Gastroesophageal sphincter (tissue), 3 donors: ENCODE results near the gene PCDHGC3.

Experiments used
- EP300 ChIP-seq: sonication (generic); formaldehyde crosslinking; IDR thresholded peaks from one replicate; pipeline ENCODE4 v1.6.1; 2017; ENCODE audit warnings: antibody characterized with exemption, mild to moderate bottlenecking
- POLR2A ChIP-seq, 2 donors: fragments of 450-650 bp; IDR thresholded peaks; one replicate each; pipeline ENCODE4 v1.6.1; 2017; ENCODE audit warnings: antibody characterized with exemption in 2 of 2, mild to moderate bottlenecking in 2 of 2, moderate library complexity in 1 of 2
- POLR2AphosphoS5 ChIP-seq: sonication (generic); formaldehyde crosslinking; IDR thresholded peaks from one replicate; pipeline ENCODE4 v1.6.1; 2017; ENCODE audit warnings: antibody characterized with exemption
- TF ChIP-seq, protein P1 (sequence below), 4 experiments: fragments of 200-600 bp in 2 of 4; fragments of 450-650 bp in 2 of 4; sonication (generic) in 1 of 4; IDR thresholded peaks; one replicate each; pipeline ENCODE4 v1.5.1; 2017 to 2019; ENCODE audit warnings: antibody characterized with exemption in 4 of 4, mild to moderate bottlenecking in 2 of 4, moderate library complexity in 2 of 4

DNA sequence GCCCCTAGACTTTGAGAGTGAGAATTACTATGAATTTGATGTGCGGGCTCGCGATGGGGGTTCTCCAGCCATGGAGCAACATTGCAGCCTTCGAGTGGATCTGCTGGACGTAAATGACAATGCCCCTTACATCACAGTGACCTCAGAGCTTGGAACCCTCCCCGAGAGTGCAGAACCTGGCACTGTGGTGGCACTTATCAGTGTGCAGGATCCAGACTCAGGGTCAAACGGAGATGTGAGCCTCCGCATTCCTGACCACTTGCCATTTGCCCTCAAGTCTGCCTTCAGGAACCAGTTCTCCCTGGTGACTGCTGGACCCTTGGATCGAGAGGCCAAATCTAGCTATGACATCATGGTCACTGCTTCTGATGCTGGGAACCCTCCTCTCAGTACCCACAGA is 10.3 kb downstream of the PCDHGC3 start:
- TF ChIP-seq, protein P1, sequence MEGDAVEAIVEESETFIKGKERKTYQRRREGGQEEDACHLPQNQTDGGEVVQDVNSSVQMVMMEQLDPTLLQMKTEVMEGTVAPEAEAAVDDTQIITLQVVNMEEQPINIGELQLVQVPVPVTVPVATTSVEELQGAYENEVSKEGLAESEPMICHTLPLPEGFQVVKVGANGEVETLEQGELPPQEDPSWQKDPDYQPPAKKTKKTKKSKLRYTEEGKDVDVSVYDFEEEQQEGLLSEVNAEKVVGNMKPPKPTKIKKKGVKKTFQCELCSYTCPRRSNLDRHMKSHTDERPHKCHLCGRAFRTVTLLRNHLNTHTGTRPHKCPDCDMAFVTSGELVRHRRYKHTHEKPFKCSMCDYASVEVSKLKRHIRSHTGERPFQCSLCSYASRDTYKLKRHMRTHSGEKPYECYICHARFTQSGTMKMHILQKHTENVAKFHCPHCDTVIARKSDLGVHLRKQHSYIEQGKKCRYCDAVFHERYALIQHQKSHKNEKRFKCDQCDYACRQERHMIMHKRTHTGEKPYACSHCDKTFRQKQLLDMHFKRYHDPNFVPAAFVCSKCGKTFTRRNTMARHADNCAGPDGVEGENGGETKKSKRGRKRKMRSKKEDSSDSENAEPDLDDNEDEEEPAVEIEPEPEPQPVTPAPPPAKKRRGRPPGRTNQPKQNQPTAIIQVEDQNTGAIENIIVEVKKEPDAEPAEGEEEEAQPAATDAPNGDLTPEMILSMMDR (IDR thresholded peaks at IDR 0.05): no peak
- TF ChIP-seq POLR2AphosphoS5 (no peak), POLR2A (IDR thresholded peaks at IDR 0.05) (no peak), EP300 (no peak)
